Memory B cell (primary cell): ENCODE results near the gene BLOC1S1.

Experiments
- ATAC-seq: fragments of 150-1000 bp; cut with Tn5 transposase; 2 replicates; pipeline ENCODE4 v1.10.0; 2021; ENCODE audit warnings: low read depth, mild to moderate bottlenecking, moderate library complexity
- DNase-seq, 2 donors: peaks; one replicate each; pipeline ENCODE4 v3.0.0; 2022; ENCODE audit warnings: low spot score in 2 of 2
- H3K27ac Mint-ChIP-seq: one replicate; pipeline ENCODE4 v1.8.0; 2022; ENCODE audit warnings: mild to moderate bottlenecking, moderate library complexity, mixed read lengths
- H3K27me3 Mint-ChIP-seq: one replicate; pipeline ENCODE4 v1.8.0; 2022; ENCODE audit warnings: mixed read lengths
- H3K36me3 Mint-ChIP-seq: one replicate; pipeline ENCODE4 v1.8.0; 2022; ENCODE audit warnings: mild to moderate bottlenecking, mixed read lengths
- H3K4me1 Mint-ChIP-seq: one replicate; pipeline ENCODE4 v1.8.0; 2022; ENCODE audit warnings: mixed read lengths
- H3K4me3 Mint-ChIP-seq: one replicate; pipeline ENCODE4 v1.8.0; 2022; ENCODE audit warnings: mild to moderate bottlenecking, moderate library complexity, mixed read lengths
- H3K9me3 Mint-ChIP-seq: one replicate; pipeline ENCODE4 v1.8.0; 2022; ENCODE audit warnings: mixed read lengths

Gene BLOC1S1

DNA sequence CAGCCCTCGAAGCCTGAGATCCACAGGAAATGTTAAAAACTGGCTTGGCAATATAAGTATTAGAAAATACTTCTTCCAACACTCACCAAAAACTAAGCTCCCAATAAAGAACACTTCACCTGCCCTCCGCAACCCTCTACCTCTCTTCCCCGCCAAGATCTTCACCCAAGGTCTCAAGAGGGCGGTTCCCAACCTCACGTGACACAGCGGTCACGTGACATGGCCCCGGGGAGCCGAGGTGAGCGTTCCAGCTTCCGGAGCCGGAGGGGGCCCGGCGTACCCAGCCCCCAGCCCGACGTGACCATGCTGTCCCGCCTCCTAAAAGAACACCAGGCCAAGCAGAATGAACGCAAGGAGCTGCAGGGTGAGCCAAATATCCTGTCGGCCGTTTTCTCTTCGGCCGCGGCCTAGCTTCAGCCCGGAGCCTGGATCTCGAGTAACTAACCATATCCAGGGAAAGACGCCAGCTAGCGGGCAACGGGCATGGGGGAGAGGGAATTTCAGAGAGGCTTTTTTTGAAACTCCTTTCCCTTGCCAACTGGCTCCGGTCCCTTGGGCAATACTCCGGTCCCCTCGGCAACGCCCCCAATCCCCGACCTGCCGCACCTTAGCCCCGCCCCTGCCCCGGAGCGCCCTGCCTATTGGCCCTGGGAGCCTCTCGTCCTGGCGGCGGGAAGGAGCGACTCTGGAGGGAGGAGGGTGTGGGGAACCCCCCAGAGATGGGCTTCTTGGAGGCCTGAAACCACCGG is at the start of gene BLOC1S1:
BLOC1S1 (plus strand) TSS at position 214 of the 749 bp plus-strand sequence; CDS start at position 220, 6 bp downstream.
- H3K27me3 Mint-ChIP-seq, result no peaks in the 10 kb centered on the region
- H3K36me3 Mint-ChIP-seq, result no peaks in the 10 kb centered on the region
- H3K9me3 Mint-ChIP-seq, result no peaks in the 10 kb centered on the region
- H3K4me1 Mint-ChIP-seq, result peaks cover 27% of the 10 kb centered on the region
- ATAC-seq, result peak; percentile 90
- peak within 1 kb of the TSS; percentile 91 for H3K27ac Mint-ChIP-seq
- DNase-seq, result peak; percentile 86 to 87
- peak within 1 kb of the TSS; percentile 92 for H3K4me3 Mint-ChIP-seq

DNA sequence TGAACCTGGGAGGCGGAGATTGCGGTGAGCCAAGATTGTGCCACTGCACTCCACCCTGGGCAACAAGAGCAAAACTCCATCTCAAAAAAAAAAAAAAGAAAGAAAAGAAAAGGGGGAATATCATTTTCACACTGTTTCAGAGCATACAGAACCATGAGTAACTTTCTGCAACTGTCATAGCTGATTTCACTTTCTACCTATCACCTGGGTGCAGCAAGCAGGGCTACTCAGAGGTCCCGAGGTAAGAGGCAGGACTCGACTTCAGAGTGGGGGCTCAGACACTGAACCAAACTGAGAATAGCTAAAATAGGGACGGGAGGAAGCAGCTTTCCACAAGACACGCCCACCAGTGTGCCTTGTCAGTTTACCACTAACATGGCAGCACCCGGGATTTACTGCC is 49.3 kb upstream of the BLOC1S1 start:
- H3K27ac Mint-ChIP-seq, result no peak overlapping the region
- DNase-seq, result no peak
- ATAC-seq, result no peak
- H3K4me3 Mint-ChIP-seq, result no peak overlapping the region
- no peaks in the 10 kb centered on the region for H3K27me3 Mint-ChIP-seq
- H3K4me1 Mint-ChIP-seq, result no peaks in the 10 kb centered on the region
- no peaks in the 10 kb centered on the region for H3K9me3 Mint-ChIP-seq
- H3K36me3 Mint-ChIP-seq, result no peaks in the 10 kb centered on the region

DNA sequence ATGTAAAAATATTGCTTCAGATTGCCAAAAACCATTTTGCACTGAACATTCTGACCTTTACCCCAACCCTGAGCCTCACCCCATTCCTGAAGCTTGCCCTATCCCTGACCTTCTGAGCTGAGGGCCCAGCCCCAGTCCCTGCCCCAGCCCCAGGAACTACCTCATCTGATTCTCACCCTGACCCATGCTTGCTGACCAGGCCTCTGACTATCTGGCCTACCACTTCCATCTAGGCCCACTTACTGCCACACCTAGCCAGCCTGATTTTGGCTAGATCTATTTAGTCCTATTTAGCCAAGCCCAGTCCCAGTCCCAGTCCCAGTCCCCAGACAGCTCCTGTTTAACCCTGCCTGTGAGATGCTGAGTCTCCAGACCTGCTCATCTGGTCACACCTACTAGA is 45.6 kb upstream of the BLOC1S1 start:
- H3K4me3 Mint-ChIP-seq, result no peak overlapping the region
- no peaks in the 10 kb centered on the region for H3K9me3 Mint-ChIP-seq
- ATAC-seq (no peak), DNase-seq (no peak)
- no peaks in the 10 kb centered on the region for H3K27me3 Mint-ChIP-seq
- H3K4me1 Mint-ChIP-seq, result peaks cover 16% of the 10 kb centered on the region
- H3K36me3 Mint-ChIP-seq, result peaks cover 6% of the 10 kb centered on the region
- no peak overlapping the region for H3K27ac Mint-ChIP-seq

DNA sequence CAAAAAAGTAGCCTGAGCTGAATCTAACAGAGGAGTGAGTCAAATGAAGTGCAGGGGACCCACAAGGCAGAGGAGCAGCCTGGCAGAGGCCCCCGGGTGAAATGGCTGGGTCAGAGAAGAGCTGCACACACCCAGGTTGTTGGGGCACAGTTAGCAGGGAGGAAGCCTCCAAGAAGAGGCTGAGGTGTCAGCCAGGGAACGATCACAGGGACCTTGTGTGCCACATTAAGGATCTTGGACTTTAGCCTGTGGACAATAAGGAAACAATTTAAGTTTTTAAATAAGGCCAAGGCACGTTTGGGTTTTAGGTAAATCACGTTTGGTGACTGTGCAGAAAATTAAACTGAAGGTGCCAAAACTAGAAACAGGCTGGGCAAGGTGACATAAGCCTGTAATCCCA is 44.1 kb upstream of the BLOC1S1 start:
- peaks cover 16% of the 10 kb centered on the region for H3K4me1 Mint-ChIP-seq

DNA sequence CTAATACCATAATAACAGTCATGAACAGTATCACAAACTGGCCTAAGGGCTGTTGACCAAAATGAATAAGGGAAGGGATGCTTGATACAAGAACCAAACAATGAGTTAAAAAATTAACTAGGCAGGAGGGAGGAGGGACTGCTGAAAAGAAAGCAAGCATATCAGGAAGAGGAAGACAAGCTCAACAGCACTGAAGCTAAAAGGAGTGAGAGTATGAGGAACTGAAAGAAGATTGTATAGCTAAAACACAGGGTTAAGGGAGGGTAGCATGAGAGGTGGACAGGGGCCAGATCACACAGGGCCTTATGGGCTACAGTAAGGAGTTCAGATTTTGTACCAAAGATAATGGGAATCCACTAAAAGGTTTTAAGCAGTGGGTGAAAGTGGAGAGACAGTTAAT is 42.2 kb upstream of the BLOC1S1 start:
- Mint-ChIP-seq H3K36me3 (peaks cover 6% of the 10 kb centered on the region), H3K4me3 (peak overlapping the region; percentile 76), H3K9me3 (no peaks in the 10 kb centered on the region), H3K27ac (peak overlapping the region; percentile 80), H3K27me3 (no peaks in the 10 kb centered on the region), H3K4me1 (peaks cover 16% of the 10 kb centered on the region)
- ATAC-seq (peak; percentile 99), DNase-seq (peak in 1 of 2 donors; percentile 29)

More for the DNA sequence above, 44.1 kb upstream of the BLOC1S1 start:
- no peaks in the 10 kb centered on the region for H3K9me3 Mint-ChIP-seq
- peaks cover 6% of the 10 kb centered on the region for H3K36me3 Mint-ChIP-seq
- no peak overlapping the region for H3K27ac Mint-ChIP-seq
- ATAC-seq, result no peak
- no peak overlapping the region for H3K4me3 Mint-ChIP-seq
- DNase-seq, result no peak
- H3K27me3 Mint-ChIP-seq, result no peaks in the 10 kb centered on the region

DNA sequence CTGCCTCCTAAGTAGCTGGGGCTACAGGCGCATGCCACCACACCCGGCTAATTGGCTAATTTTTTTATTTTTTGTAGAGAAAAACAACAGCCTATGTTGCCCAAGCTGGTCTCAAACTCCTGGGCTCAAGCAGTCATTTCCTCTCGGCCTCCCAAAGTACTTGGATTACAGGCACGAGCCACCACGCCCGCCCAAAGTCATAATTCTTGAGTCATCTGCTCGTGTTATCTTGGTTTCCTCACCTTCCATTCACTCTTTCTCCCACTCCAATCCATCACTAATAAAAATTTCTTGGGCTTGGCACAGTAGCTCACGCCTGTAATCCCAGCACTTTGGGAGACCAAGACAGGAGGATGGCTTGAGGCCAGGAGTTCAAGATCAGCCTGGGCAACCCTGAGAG is 40.2 kb upstream of the BLOC1S1 start:
- H3K27me3 Mint-ChIP-seq, result no peaks in the 10 kb centered on the region
- no peak for DNase-seq
- H3K36me3 Mint-ChIP-seq, result peaks cover 6% of the 10 kb centered on the region
- peak overlapping the region; percentile 24 for H3K27ac Mint-ChIP-seq
- no peaks in the 10 kb centered on the region for H3K9me3 Mint-ChIP-seq
- peaks cover 16% of the 10 kb centered on the region for H3K4me1 Mint-ChIP-seq
- no peak overlapping the region for H3K4me3 Mint-ChIP-seq
- ATAC-seq, result no peak

DNA sequence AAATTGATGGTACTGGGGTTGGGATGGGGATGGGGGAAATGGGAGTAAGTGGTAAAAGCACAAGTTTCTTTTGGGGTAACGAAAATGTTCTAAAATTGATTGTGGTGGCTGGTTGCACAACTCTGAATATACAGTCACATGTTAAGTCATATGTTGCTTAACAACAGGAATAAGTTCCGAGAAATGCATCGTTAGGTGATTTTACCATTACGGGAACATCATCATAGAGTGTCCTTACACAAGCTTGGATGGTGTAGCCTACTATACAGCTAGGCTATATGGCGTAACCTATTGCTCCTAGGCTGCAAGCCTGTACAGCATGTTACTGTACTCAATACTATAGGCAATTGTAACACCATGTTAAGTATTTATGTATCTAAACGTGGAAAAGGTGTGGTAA is 39.1 kb upstream of the BLOC1S1 start:
- Mint-ChIP-seq H3K27me3 (no peaks in the 10 kb centered on the region), H3K4me1 (peaks cover 26% of the 10 kb centered on the region), H3K27ac (no peak overlapping the region), H3K9me3 (no peaks in the 10 kb centered on the region), H3K36me3 (peaks cover 6% of the 10 kb centered on the region), H3K4me3 (no peak overlapping the region)
- ATAC-seq (no peak), DNase-seq (no peak)

DNA sequence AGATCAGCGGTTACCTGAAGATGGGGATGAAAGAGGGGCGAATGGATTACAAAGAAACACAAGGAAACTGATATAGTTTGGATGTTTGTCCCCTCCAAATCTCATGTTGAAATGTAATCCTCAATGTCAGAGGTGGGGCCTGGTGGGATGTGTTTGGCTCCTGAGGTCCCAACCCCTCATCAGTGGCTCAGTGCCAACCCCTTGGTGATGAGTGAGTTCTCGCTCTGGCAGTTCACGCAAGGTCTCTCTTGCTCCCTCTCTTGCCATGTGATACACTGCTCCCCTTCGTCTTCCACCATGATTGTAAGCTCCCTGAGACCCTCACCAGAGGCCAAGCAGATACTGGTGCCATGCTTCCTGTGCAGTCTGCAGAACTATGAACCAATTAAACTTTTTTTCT is 36.2 kb upstream of the BLOC1S1 start:
- Mint-ChIP-seq H3K36me3 (peaks cover under 1% of the 10 kb centered on the region), H3K27ac (no peak overlapping the region), H3K4me3 (no peak overlapping the region), H3K27me3 (no peaks in the 10 kb centered on the region), H3K4me1 (peaks cover 28% of the 10 kb centered on the region), H3K9me3 (no peaks in the 10 kb centered on the region)
- ATAC-seq (no peak), DNase-seq (no peak)

DNA sequence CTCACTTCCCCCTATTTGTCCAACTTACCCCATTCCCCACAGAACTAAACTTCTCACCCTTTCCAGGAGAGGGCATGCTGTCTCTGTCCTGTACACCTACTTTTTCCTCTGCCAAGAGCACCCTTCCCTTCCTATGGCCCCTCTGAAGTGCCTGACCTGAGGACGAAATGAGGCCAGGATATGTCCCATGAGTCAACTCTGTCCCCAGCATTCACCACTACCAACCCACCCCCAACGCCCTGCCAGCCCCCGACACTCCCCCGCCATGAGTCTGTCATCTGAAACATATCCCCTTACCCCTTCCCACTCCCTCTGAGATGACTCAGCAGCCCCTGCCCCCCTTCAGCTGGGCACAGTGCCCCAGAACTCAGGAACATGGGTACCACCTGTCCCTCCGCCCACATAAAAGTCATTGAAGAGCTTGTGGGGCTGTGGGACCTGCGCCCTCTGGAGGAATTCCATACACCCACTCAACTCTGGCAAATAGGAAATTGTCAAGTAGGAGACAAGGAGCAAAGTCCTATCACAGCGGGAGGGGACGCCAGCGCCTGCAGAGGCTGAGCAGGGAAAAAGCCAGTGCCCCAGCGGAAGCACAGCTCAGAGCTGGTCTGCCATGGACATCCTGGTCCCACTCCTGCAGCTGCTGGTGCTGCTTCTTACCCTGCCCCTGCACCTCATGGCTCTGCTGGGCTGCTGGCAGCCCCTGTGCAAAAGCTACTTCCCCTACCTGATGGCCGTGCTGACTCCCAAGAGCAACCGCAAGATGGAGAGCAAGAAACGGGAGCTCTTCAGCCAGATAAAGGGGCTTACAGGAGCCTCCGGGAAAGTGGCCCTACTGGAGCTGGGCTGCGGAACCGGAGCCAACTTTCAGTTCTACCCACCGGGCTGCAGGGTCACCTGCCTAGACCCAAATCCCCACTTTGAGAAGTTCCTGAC is 34.4 kb upstream of the BLOC1S1 start:
- Mint-ChIP-seq H3K27ac (no peak overlapping the region), H3K4me1 (peaks cover 26% of the 10 kb centered on the region), H3K9me3 (no peaks in the 10 kb centered on the region), H3K27me3 (peaks cover 3% of the 10 kb centered on the region), H3K4me3 (peak overlapping the region; percentile 76), H3K36me3 (no peaks in the 10 kb centered on the region)
- DNase-seq, result no peak
- peak; percentile 42 for ATAC-seq

DNA sequence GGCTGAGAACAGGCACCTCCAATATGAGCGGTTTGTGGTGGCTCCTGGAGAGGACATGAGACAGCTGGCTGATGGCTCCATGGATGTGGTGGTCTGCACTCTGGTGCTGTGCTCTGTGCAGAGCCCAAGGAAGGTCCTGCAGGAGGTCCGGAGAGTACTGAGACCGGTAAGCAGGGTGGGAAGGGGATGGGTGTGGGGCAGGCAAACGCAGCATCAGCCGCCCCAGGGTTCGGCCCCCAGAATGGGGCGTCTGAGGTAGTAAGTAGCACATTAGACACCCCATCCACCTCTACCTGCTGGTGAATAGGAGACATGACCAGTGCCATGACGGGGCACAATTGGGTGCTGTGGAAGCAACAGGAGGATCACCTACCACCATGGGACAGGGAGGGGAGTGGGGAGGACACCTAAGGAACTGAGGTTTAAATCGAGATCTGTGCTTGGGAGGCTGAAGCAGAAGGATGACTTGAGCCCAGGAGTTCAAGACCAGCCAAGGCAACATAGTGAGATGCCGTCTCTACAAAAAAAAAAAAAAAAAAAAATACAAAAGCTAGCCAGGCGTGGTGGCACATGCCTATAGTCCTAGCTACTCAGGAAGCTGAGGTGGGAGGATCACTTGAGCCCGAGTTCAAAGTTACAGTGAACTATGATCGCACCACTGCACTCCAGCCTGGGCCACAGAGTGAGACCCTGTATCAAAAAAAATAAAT is 33.6 kb upstream of the BLOC1S1 start:
- H3K9me3 Mint-ChIP-seq, result no peaks in the 10 kb centered on the region
- no peak overlapping the region for H3K27ac Mint-ChIP-seq
- H3K36me3 Mint-ChIP-seq, result no peaks in the 10 kb centered on the region
- peak overlapping the region; percentile 76 for H3K4me3 Mint-ChIP-seq
- peak; percentile 71 for ATAC-seq
- DNase-seq, result no peak
- H3K4me1 Mint-ChIP-seq, result peaks cover 29% of the 10 kb centered on the region
- peaks cover 7% of the 10 kb centered on the region for H3K27me3 Mint-ChIP-seq

DNA sequence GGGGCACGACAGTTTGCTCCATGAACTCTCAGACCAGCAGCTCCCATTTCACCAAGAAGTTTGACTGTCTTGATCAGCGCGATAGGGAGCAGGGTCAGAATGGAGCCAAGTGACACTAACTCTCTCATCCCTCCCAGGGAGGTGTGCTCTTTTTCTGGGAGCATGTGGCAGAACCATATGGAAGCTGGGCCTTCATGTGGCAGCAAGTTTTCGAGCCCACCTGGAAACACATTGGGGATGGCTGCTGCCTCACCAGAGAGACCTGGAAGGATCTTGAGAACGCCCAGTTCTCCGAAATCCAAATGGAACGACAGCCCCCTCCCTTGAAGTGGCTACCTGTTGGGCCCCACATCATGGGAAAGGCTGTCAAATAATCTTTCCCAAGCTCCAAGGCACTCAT is 32.2 kb upstream of the BLOC1S1 start:
- ATAC-seq (no peak), DNase-seq (no peak)
- no peaks in the 10 kb centered on the region for H3K9me3 Mint-ChIP-seq
- peak overlapping the region; percentile 28 for H3K27ac Mint-ChIP-seq
- H3K36me3 Mint-ChIP-seq, result no peaks in the 10 kb centered on the region
- peaks cover 7% of the 10 kb centered on the region for H3K27me3 Mint-ChIP-seq
- peaks cover 29% of the 10 kb centered on the region for H3K4me1 Mint-ChIP-seq
- no peak overlapping the region for H3K4me3 Mint-ChIP-seq

DNA sequence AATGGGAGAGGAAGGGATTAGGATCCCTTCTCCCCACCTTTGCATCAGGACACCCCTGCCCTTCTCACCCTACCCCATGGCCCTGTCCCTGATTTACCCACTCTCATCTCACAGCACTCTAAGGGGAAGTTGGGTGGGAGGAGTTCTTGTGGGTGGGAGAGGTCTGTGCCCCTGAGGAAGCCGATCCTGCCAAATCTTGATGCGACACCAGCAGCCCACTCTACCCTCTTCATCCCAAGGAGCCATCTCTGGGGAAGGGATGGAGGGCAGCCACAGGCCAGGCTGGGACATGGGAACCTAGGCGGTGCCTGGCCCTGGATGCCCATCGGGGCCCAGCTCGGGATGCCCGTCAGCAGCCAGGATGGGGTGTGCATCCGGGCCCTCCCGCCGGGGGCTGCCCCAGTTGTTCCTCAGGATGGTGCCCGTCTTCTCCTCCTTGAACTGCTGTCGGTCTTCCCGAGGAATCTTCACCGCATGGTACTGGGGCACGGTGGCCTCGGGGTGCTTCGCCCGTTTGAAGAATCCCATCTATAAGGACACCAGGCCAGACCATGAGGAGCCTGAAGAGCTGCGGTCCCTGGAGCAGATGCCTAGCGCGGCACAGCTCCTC is 31.0 kb upstream of the BLOC1S1 start:
- DNase-seq (no peak), ATAC-seq (no peak)
- H3K9me3 Mint-ChIP-seq, result no peaks in the 10 kb centered on the region
- peaks cover 7% of the 10 kb centered on the region for H3K27me3 Mint-ChIP-seq
- no peaks in the 10 kb centered on the region for H3K36me3 Mint-ChIP-seq
- H3K4me1 Mint-ChIP-seq, result peaks cover 29% of the 10 kb centered on the region
- no peak overlapping the region for H3K27ac Mint-ChIP-seq
- no peak overlapping the region for H3K4me3 Mint-ChIP-seq

DNA sequence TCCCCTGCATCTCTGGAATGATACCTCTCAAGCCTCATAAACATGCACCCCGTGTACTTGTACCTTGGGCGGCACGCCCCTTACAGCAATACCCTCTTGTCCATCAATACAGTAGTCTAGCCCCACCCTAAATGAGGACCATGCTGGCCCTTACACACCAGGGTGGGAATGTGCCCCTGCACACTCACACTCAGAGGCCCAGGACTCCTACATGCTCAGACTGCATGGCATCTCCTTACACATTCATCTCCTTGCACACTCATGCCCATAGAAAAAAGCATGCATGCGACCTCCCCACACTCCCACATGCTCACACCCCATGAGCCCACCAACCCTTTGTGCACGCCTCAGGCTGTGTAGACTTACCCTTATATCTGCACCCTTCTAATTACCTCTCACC is 30.2 kb upstream of the BLOC1S1 start:
- no peak overlapping the region for H3K4me3 Mint-ChIP-seq
- H3K27me3 Mint-ChIP-seq, result peaks cover 7% of the 10 kb centered on the region
- no peak overlapping the region for H3K27ac Mint-ChIP-seq
- ATAC-seq (no peak), DNase-seq (no peak)
- peaks cover 29% of the 10 kb centered on the region for H3K4me1 Mint-ChIP-seq
- H3K36me3 Mint-ChIP-seq, result no peaks in the 10 kb centered on the region
- H3K9me3 Mint-ChIP-seq, result no peaks in the 10 kb centered on the region
